ENCODE results near the gene IGF1R. TPM values are rescaled to one million over a fixed set of nuclear protein-coding genes. Genes with fewer than 3 reads are reported as not detected.

IGF1R gene
- total RNA-seq, 1 experiment from 2014 or later = 125 TPM

GRCh38 chr15:98740295-98740694 is 92.0 kb downstream of the IGF1R start:
- Mint-ChIP-seq H3K36me3 (no peaks in the 10 kb centered on the region), H3K4me1 (peaks cover 93% of the 10 kb centered on the region), H3K9me3 (no peaks in the 10 kb centered on the region), H3K27ac (0 out of 2 replicates have a peak overlapping the region, but pooled peaks have one; percentile 35), H3K27me3 (ENCODE audit: low read depth) (no peaks in the 10 kb centered on the region), H3K4me3 (no peak overlapping the region)
- DNase-seq (ENCODE audit: low spot score) = no peak
- ChIA-PET CTCF (no interaction called here), POLR2A (no interaction called here)
- no peak for ATAC-seq
- TF ChIP-seq IRF1 (CRISPR knock-in tag; IDR thresholded peaks at IDR 0.05) = no peak
- TF ChIP-seq ZNF263 (CRISPR knock-in tag; IDR thresholded peaks at IDR 0.05; ENCODE audit: low read depth) = no peak
- no peak for TF ChIP-seq NFYB (CRISPR knock-in tag; conservative IDR thresholded peaks at IDR 0.05; ENCODE audit: low read depth)
- TF ChIP-seq ZNF219 (CRISPR knock-in tag; IDR thresholded peaks at IDR 0.05; ENCODE audit: borderline replicate concordance) = no peak
- no peak for TF ChIP-seq TEAD4 (CRISPR knock-in tag; IDR thresholded peaks at IDR 0.05)
- TF ChIP-seq E2F1 (CRISPR knock-in tag; IDR thresholded peaks at IDR 0.05) = no peak
- TF ChIP-seq, protein P1, sequence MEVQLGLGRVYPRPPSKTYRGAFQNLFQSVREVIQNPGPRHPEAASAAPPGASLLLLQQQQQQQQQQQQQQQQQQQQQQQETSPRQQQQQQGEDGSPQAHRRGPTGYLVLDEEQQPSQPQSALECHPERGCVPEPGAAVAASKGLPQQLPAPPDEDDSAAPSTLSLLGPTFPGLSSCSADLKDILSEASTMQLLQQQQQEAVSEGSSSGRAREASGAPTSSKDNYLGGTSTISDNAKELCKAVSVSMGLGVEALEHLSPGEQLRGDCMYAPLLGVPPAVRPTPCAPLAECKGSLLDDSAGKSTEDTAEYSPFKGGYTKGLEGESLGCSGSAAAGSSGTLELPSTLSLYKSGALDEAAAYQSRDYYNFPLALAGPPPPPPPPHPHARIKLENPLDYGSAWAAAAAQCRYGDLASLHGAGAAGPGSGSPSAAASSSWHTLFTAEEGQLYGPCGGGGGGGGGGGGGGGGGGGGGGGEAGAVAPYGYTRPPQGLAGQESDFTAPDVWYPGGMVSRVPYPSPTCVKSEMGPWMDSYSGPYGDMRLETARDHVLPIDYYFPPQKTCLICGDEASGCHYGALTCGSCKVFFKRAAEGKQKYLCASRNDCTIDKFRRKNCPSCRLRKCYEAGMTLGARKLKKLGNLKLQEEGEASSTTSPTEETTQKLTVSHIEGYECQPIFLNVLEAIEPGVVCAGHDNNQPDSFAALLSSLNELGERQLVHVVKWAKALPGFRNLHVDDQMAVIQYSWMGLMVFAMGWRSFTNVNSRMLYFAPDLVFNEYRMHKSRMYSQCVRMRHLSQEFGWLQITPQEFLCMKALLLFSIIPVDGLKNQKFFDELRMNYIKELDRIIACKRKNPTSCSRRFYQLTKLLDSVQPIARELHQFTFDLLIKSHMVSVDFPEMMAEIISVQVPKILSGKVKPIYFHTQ (CRISPR knock-in tag; IDR thresholded peaks at IDR 0.05) = no peak
- TF ChIP-seq ATF2 (CRISPR knock-in tag; IDR thresholded peaks at IDR 0.05; ENCODE audit: borderline replicate concordance, low read depth) = no peak

GRCh38 chr15:98740963-98741362 is 92.6 kb downstream of the IGF1R start:
- Mint-ChIP-seq H3K27me3 (ENCODE audit: low read depth) (no peaks in the 10 kb centered on the region), H3K27ac (no peak overlapping the region), H3K9me3 (no peaks in the 10 kb centered on the region), H3K4me1 (peaks cover 93% of the 10 kb centered on the region), H3K4me3 (no peak overlapping the region), H3K36me3 (no peaks in the 10 kb centered on the region)
- TF ChIP-seq, protein P2, sequence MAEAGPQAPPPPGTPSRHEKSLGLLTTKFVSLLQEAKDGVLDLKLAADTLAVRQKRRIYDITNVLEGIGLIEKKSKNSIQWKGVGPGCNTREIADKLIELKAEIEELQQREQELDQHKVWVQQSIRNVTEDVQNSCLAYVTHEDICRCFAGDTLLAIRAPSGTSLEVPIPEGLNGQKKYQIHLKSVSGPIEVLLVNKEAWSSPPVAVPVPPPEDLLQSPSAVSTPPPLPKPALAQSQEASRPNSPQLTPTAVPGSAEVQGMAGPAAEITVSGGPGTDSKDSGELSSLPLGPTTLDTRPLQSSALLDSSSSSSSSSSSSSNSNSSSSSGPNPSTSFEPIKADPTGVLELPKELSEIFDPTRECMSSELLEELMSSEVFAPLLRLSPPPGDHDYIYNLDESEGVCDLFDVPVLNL (CRISPR knock-in tag; IDR thresholded peaks at IDR 0.05; ENCODE audit: borderline replicate concordance, low read depth) = no peak
- TF ChIP-seq ATF3 (CRISPR knock-in tag; conservative IDR thresholded peaks at IDR 0.05) = no peak
- no peak for TF ChIP-seq CBFB (CRISPR knock-in tag; IDR thresholded peaks at IDR 0.05; ENCODE audit: low read depth)
- no peak for TF ChIP-seq TP53 (CRISPR knock-in tag; IDR thresholded peaks at IDR 0.05)
- POLR2A ChIA-PET = no interaction called here
- CTCF ChIA-PET = interaction anchor here (1.0 kb wide), 1 partner anchor 318 kb away, joined by 5 read pairs; no protein-coding TSS in a partner anchor
- no peak for DNase-seq (ENCODE audit: low spot score)
- ATAC-seq = no peak

DNA sequence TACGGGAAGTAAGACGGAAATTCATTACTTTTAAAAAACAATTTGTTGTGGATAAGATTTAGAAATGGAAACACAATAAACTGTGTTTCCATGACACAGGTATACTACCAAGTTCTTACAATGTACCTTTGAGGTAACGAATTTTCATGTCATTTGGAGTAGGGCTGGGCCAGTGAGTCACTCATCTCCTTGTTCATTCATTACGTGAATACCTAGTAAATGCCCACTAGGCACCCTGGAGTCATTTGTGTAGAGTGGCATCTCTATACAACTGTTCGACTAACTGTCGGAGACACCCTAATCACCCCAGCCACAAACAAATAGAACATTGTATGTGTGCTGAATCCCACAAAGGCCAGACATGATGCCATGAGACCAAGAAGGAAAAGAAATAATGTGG is 94.8 kb downstream of the IGF1R start:
- Mint-ChIP-seq H3K27me3 (ENCODE audit: low read depth) (no peaks in the 10 kb centered on the region), H3K4me3 (no peak overlapping the region), H3K9me3 (no peaks in the 10 kb centered on the region), H3K27ac (no peak overlapping the region; the same call in 1 of the 2 replicates), H3K36me3 (no peaks in the 10 kb centered on the region), H3K4me1 (peaks cover 83% of the 10 kb centered on the region)
- DNase-seq (ENCODE audit: low spot score) (no peak), ATAC-seq (no peak)
- CTCF ChIA-PET = no interaction called here
- POLR2A ChIA-PET = no interaction called here
- TF ChIP-seq, protein P1 (CRISPR knock-in tag; IDR thresholded peaks at IDR 0.05) = no peak
- TF ChIP-seq, protein P3, sequence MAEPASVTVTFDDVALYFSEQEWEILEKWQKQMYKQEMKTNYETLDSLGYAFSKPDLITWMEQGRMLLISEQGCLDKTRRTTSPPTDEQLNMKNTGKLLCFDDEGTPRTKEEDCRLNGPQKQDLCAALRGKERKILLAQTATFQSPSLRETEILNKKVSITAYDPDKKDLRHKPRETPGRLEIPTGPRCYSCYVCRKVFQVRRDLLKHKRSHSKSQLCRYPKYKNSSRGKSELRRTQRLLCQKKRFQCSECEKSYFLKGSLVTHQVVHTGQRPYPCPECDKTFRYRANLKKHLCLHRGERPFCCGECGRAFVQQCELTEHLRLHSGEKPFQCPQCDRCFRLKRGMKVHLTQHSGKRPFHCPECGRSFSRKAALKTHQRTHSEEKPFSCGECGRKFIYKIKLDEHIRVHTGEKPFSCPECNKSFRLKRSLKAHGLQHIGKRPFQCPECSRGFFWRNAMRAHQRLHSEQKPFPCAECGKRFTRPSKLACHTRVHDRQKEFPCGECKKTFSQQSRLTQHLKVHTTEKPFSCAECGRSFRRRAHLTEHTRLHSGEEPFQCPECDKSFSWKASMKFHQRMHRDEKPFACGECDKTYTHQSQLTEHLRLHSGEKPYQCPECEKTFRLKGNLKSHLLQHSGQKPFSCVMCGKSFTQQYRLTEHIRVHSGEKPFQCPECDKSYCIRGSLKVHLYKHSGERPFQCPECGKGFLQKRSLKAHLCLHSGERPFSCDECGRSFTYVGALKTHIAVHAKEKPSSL (CRISPR knock-in tag; conservative IDR thresholded peaks at IDR 0.05) = no peak
- TF ChIP-seq, protein P2 (CRISPR knock-in tag; IDR thresholded peaks at IDR 0.05; ENCODE audit: borderline replicate concordance, low read depth) = no peak
- TF ChIP-seq ZNF121 (CRISPR knock-in tag; IDR thresholded peaks at IDR 0.05) (no peak), MYBL2 (CRISPR knock-in tag; IDR thresholded peaks at IDR 0.05) (no peak), TP53 (CRISPR knock-in tag; IDR thresholded peaks at IDR 0.05) (no peak), HMGA2 (CRISPR knock-in tag; IDR thresholded peaks at IDR 0.05) (no peak)

All from WTC11 (cell line).